CD14-positive monocyte (primary cell): ENCODE results near the gene ZC3H15. TPM values are rescaled to one million over a fixed set of nuclear protein-coding genes. Genes with fewer than 3 reads are reported as not detected.
A peak's percentile ranks its signal among the peaks of the same experiment; 100 is the strongest.

Experiments
- DNase-seq, 3 donors: peaks; one replicate each; pipeline ENCODE4 v3.0.0-alpha.2; 2011 to 2022
- H2AFZ ChIP-seq: 2 replicates; pipeline ENCODE4 v1.6.0; 2012; ENCODE audit warnings: mild to moderate bottlenecking, low read depth, low read length, inconsistent platforms; ENCODE audit not compliant: insufficient read depth, poor library complexity, severe bottlenecking
- H3K27ac ChIP-seq, 2 donors: 1 replicate in 1 of 2; 2 replicates in 1 of 2; pipeline ENCODE4 v1.5.1; 2012 to 2013; ENCODE audit warnings: low read length in 2 of 2, control low read depth in 1 of 2, inconsistent platforms in 1 of 2, low read depth in 1 of 2, mild to moderate bottlenecking in 1 of 2
- H3K27me3 ChIP-seq, 2 donors: one replicate each; pipeline versions ENCODE4 v1.6.0 to v1.6.1; 2011 to 2013; ENCODE audit warnings: low read length in 2 of 2; ENCODE audit not compliant: control insufficient read depth in 2 of 2, insufficient read depth in 2 of 2
- H3K36me3 ChIP-seq, 2 donors: replicated peaks in 1 of 2; 1 replicate in 1 of 2; 2 replicates in 1 of 2; pipeline versions ENCODE4 v1.5.1 to v1.6.1; 2012 to 2013; ENCODE audit warnings: low read length in 2 of 2, control low read depth in 1 of 2, inconsistent platforms in 1 of 2, mild to moderate bottlenecking in 1 of 2; ENCODE audit not compliant: insufficient read depth in 2 of 2, control insufficient read depth in 1 of 2
- H3K4me1 ChIP-seq, 2 donors: 1 replicate in 1 of 2; 2 replicates in 1 of 2; pipeline versions ENCODE4 v1.5.1 to v1.6.1; 2012 to 2013; ENCODE audit warnings: low read length in 2 of 2, control low read depth in 1 of 2, inconsistent platforms in 1 of 2, mild to moderate bottlenecking in 1 of 2, moderate library complexity in 1 of 2; ENCODE audit not compliant: insufficient read depth in 2 of 2, control insufficient read depth in 1 of 2
- H3K4me2 ChIP-seq: replicated peaks from 2 replicates; pipeline ENCODE3; 2012; ENCODE audit warnings: low read length, moderate library complexity, mild to moderate bottlenecking; ENCODE audit not compliant: poor library complexity, severe bottlenecking; ENCODE audit errors: extremely low read depth
- H3K4me3 ChIP-seq, 3 experiments: fragments of 200-600 bp in 1 of 3; sonication (generic) in 1 of 3; replicated peaks in 1 of 3; 1 replicate in 2 of 3; 2 replicates in 1 of 3; pipeline ENCODE4 v1.5.1; 2011 to 2013; ENCODE audit warnings: low read length in 3 of 3, mild to moderate bottlenecking in 3 of 3, control low read depth in 2 of 3, low read depth in 2 of 3, inconsistent platforms in 1 of 3, moderate library complexity in 1 of 3
- H3K79me2 ChIP-seq: 2 replicates; pipeline ENCODE4 v1.6.0; 2012; ENCODE audit warnings: mild to moderate bottlenecking, control low read depth, inconsistent platforms, low read length, moderate library complexity; ENCODE audit not compliant: insufficient read depth
- H3K9ac ChIP-seq: 2 replicates; pipeline ENCODE4 v1.6.0; 2017; ENCODE audit warnings: low read length, mild to moderate bottlenecking; ENCODE audit not compliant: insufficient read depth, poor library complexity, severe bottlenecking
- H3K9me3 ChIP-seq, 2 donors: replicated peaks in 1 of 2; 1 replicate in 1 of 2; 2 replicates in 1 of 2; pipeline versions ENCODE4 v1.5.1 to v1.6.1; 2012 to 2013; ENCODE audit warnings: low read length in 2 of 2, control low read depth in 1 of 2; ENCODE audit not compliant: control insufficient read depth in 1 of 2, insufficient read depth in 1 of 2
- H4K20me1 ChIP-seq: 2 replicates; pipeline ENCODE4 v1.6.0; 2012; ENCODE audit warnings: mild to moderate bottlenecking, low read length, control low read depth, moderate library complexity; ENCODE audit not compliant: insufficient read depth
- H3K27ac Mint-ChIP-seq, 7 donors: one replicate each; pipeline ENCODE4 v1.8.0; 2020; ENCODE audit warnings: mild to moderate bottlenecking in 7 of 7, mixed read lengths in 7 of 7, moderate library complexity in 6 of 7, inconsistent platforms in 2 of 7
- H3K27me3 Mint-ChIP-seq, 3 donors: one replicate each; pipeline ENCODE4 v1.8.0; 2021 to 2022; ENCODE audit warnings: low read depth in 3 of 3, mild to moderate bottlenecking in 3 of 3, mixed read lengths in 3 of 3, moderate library complexity in 3 of 3, inconsistent platforms in 1 of 3
- H3K36me3 Mint-ChIP-seq, 2 donors: one replicate each; pipeline ENCODE4 v1.8.0; 2020; ENCODE audit warnings: mixed read lengths in 2 of 2, inconsistent platforms in 1 of 2, mild to moderate bottlenecking in 1 of 2
- H3K4me1 Mint-ChIP-seq: one replicate; pipeline ENCODE4 v1.8.0; 2020; ENCODE audit warnings: mild to moderate bottlenecking, mixed read lengths
- H3K4me3 Mint-ChIP-seq, 2 donors: one replicate each; pipeline ENCODE4 v1.8.0; 2020; ENCODE audit warnings: mild to moderate bottlenecking in 2 of 2, mixed read lengths in 2 of 2, moderate library complexity in 1 of 2
- H3K9me3 Mint-ChIP-seq, 7 donors: one replicate each; pipeline ENCODE4 v1.8.0; 2020 to 2022; ENCODE audit warnings: mixed read lengths in 7 of 7, mild to moderate bottlenecking in 6 of 7, moderate library complexity in 6 of 7, inconsistent platforms in 2 of 7
- whole genome bisulfite sequencing: methylation state at CpG from one replicate; pipeline ENCODE4 v1.1.5; 2013; ENCODE audit warnings: missing lambda C conversion rate; ENCODE audit not compliant: insufficient coverage; 5-methylcytosine and 5-hydroxymethylcytosine counted together
- intact Hi-C, 2 donors: fragments of 100-400 bp; cut with micrococcal nuclease; formaldehyde crosslinking; loops; one replicate each; pipeline versions ENCODE4 v1.15.0 to v1.15.1; 2023
- polyA plus RNA-seq, 3 donors: library from polyadenylated mRNA; depleted of rRNA in 1 of 3; unstranded in 2 of 3; stranded (reverse) in 1 of 3; fragments of 300-500 nt in 2 of 3; fragments of >200 nt in 1 of 3; fragmentation: Illumina TruSeq in 2 of 3; gene quantifications; 1 replicate in 2 of 3; 2 replicates in 1 of 3; pipeline ENCODE4 v1.2.3, GENCODE V29; 2012 to 2021
- TF ChIP-seq, protein P1 (sequence below): fragments of 200-600 bp; IDR thresholded peaks from one replicate; pipeline ENCODE4 v1.8.0; 2022; ENCODE audit warnings: antibody characterized with exemption, mild to moderate bottlenecking

ZC3H15 gene
- polyA plus RNA-seq, 3 donors = 39.4 to 52.8 (median 40.6) TPM

DNA sequence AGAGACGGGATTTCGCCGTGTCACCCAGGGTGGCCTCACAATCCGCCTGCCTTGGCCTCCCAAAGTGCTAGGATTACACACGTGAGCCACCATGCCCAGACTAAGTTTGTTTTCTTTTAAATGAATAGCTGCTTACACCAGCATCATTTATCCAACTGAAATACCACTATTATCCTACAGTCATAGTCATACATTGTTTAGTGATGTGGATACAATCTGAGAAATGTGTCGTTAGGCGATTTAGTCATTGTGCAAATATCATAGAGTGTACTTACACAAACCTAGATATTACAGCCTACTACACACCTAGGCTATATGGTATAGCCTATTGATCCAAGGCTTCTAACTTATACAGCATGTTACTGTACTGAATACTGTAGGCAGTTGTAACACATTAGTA lies 10.3 kb downstream of the ZC3H15 start:
- WGBS = 100% methylated on average over 2 of the region's 7 CpGs
- Histone ChIP-seq H3K27ac (no peak overlapping the region), H3K9ac (no peak overlapping the region), H3K4me1 (no peaks in the 10 kb centered on the region), H4K20me1 (peaks cover 91% of the 10 kb centered on the region), H3K4me3 (no peak overlapping the region), H2AFZ (no peak overlapping the region), H3K79me2 (peaks cover 79% of the 10 kb centered on the region), H3K36me3 (peaks cover 59 to 79% of the 10 kb centered on the region in 2 donors), H3K9me3 (no peaks in the 10 kb centered on the region), H3K27me3 (no peaks in the 10 kb centered on the region), H3K4me2 (no peak overlapping the region)
- TF ChIP-seq, protein P1, sequence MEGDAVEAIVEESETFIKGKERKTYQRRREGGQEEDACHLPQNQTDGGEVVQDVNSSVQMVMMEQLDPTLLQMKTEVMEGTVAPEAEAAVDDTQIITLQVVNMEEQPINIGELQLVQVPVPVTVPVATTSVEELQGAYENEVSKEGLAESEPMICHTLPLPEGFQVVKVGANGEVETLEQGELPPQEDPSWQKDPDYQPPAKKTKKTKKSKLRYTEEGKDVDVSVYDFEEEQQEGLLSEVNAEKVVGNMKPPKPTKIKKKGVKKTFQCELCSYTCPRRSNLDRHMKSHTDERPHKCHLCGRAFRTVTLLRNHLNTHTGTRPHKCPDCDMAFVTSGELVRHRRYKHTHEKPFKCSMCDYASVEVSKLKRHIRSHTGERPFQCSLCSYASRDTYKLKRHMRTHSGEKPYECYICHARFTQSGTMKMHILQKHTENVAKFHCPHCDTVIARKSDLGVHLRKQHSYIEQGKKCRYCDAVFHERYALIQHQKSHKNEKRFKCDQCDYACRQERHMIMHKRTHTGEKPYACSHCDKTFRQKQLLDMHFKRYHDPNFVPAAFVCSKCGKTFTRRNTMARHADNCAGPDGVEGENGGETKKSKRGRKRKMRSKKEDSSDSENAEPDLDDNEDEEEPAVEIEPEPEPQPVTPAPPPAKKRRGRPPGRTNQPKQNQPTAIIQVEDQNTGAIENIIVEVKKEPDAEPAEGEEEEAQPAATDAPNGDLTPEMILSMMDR = no peak
- Mint-ChIP-seq H3K27ac (no peak overlapping the region), H3K36me3 (peaks cover 57 to 58% of the 10 kb centered on the region in 2 donors), H3K9me3 (no peaks in the 10 kb centered on the region), H3K4me1 (peaks cover 12% of the 10 kb centered on the region), H3K4me3 (no peak overlapping the region), H3K27me3 (no peaks in the 10 kb centered on the region)
- no peak for DNase-seq
- intact Hi-C loops = no loop called here

DNA sequence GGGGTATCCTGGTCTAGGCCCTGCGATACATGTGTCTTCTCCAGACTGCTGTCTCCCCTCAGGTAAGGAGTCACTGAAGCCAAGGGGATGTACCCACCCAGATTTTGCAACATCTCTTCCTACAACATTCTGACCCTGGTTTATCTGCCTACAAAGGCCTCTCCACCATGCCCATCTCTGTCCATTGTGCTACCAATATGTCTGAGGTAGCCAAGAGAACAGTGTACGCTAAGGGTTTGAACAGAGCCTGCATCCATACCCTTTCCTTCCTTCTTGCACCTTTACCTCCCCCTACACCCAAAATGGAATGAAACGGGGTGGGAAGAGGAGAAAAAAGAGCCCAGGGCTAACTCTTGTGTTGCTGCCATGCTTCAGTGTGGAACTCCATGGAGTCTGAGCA lies 11.9 kb downstream of the ZC3H15 start:
- Histone ChIP-seq H3K27me3 (no peaks in the 10 kb centered on the region), H3K27ac (no peak overlapping the region), H4K20me1 (peaks cover 85% of the 10 kb centered on the region), H3K9me3 (no peaks in the 10 kb centered on the region), H3K4me1 (no peaks in the 10 kb centered on the region), H2AFZ (no peak overlapping the region), H3K79me2 (peaks cover 63% of the 10 kb centered on the region), H3K4me2 (no peak overlapping the region), H3K9ac (no peak overlapping the region), H3K36me3 (peaks cover 73 to 91% of the 10 kb centered on the region in 2 donors), H3K4me3 (no peak overlapping the region)
- H3K4me3 Mint-ChIP-seq = no peak overlapping the region
- peaks cover 63 to 68% of the 10 kb centered on the region in 2 donors for H3K36me3 Mint-ChIP-seq
- WGBS = no CpG with 5 or more reads among the region's 3 CpGs
- H3K4me1 Mint-ChIP-seq = peaks cover 3% of the 10 kb centered on the region
- H3K9me3 Mint-ChIP-seq = no peaks in the 10 kb centered on the region
- H3K27ac Mint-ChIP-seq = peak overlapping the region in 3 of 7 donors; percentile 27 to 54 (median 43)
- TF ChIP-seq, protein P1 = no peak
- H3K27me3 Mint-ChIP-seq = no peaks in the 10 kb centered on the region
- DNase-seq = no peak
- intact Hi-C loops = no loop called here
